ENCODE results near the gene ARHGAP26. TPM values are rescaled to one million over a fixed set of nuclear protein-coding genes. Genes with fewer than 3 reads are reported as not detected.

ARHGAP26 gene
- total RNA-seq, 4 donors from 2014 or later, result 28.2 to 52.3 (median 37.9) TPM

GRCh38 chr5:142842994-142843905 is 73.1 kb downstream of the ARHGAP26 start:
- no peak for DNase-seq
- Histone ChIP-seq H3K4me1 (peaks cover 23 to 39% of the 10 kb centered on the region in 2 donors), H3K4me3 (replicated peaks in 1 of 3) (no peak overlapping the region), H3K36me3 (no peaks in the 10 kb centered on the region), H3K9me3 (no peaks in the 10 kb centered on the region), H3K27me3 (no peaks in the 10 kb centered on the region), H3K27ac (no peak overlapping the region)
- 89 to 91% methylated on average over 6 of the region's 6 CpGs for WGBS, 2 donors
- intact Hi-C loops (cut with DNase I), result no loop called here
- TF ChIP-seq CTCF (IDR thresholded peaks at IDR 0.05) (no peak), POLR2A (IDR thresholded peaks at IDR 0.05) (no peak)

GRCh38 chr5:142844866-142845265 is 74.7 kb downstream of the ARHGAP26 start:
- H3K36me3 ChIP-seq, result no peaks in the 10 kb centered on the region
- DNase-seq, result no peak
- H3K4me3 ChIP-seq (replicated peaks in 1 of 3), result no peak overlapping the region
- H3K27me3 ChIP-seq, result no peaks in the 10 kb centered on the region
- WGBS, 2 donors, result 59 to 69% methylated on average over 7 of the region's 7 CpGs
- H3K4me1 ChIP-seq, result peaks cover 19 to 39% of the 10 kb centered on the region in 2 donors
- no peaks in the 10 kb centered on the region for H3K9me3 ChIP-seq
- H3K27ac ChIP-seq, result peak overlapping the region in 2 of 3 donors; percentile 24 to 56
- intact Hi-C loops (cut with DNase I), result no loop called here
- TF ChIP-seq CTCF (IDR thresholded peaks at IDR 0.05), result no peak
- TF ChIP-seq POLR2A (IDR thresholded peaks at IDR 0.05), result no peak

GRCh38 chr5:142845402-142845921 is 75.3 kb downstream of the ARHGAP26 start:
- peaks cover 19 to 39% of the 10 kb centered on the region in 2 donors for H3K4me1 ChIP-seq
- WGBS, 2 donors, result 53 to 61% methylated on average over 4 of the region's 4 CpGs
- intact Hi-C loops (cut with DNase I), result no loop called here

GRCh38 chr5:142845954-142846398 is 75.8 kb downstream of the ARHGAP26 start:
- DNase-seq, result peak in 1 of 2 donors; percentile 32
- no peaks in the 10 kb centered on the region for H3K27me3 ChIP-seq
- TF ChIP-seq CTCF (IDR thresholded peaks at IDR 0.05) (no peak), POLR2A (IDR thresholded peaks at IDR 0.05) (no peak)
- peak overlapping the region in 2 of 3 donors; percentile 24 to 56 for H3K27ac ChIP-seq
- intact Hi-C loops (cut with DNase I), result no loop called here
- H3K4me1 ChIP-seq, result peaks cover 19 to 38% of the 10 kb centered on the region in 2 donors
- H3K9me3 ChIP-seq, result no peaks in the 10 kb centered on the region
- H3K36me3 ChIP-seq, result no peaks in the 10 kb centered on the region
- H3K4me3 ChIP-seq (replicated peaks in 1 of 3), result no peak overlapping the region
- 58 to 60% methylated on average over 9 of the region's 9 CpGs for WGBS, 2 donors

More at GRCh38 chr5:142845402-142845921, 75.3 kb downstream of the ARHGAP26 start:
- no peaks in the 10 kb centered on the region for H3K36me3 ChIP-seq
- peak overlapping the region; percentile 16 to 56 (median 24) for H3K27ac ChIP-seq
- TF ChIP-seq CTCF (IDR thresholded peaks at IDR 0.05), result no peak
- TF ChIP-seq POLR2A (IDR thresholded peaks at IDR 0.05), result no peak
- H3K9me3 ChIP-seq, result no peaks in the 10 kb centered on the region
- peak; percentile 49 to 51 for DNase-seq
- no peak overlapping the region for H3K4me3 ChIP-seq (replicated peaks in 1 of 3)
- H3K27me3 ChIP-seq, result no peaks in the 10 kb centered on the region

- peak overlapping the region in 2 of 3 donors; percentile 24 to 56 for H3K27ac ChIP-seq
- H3K9me3 ChIP-seq, result no peaks in the 10 kb centered on the region
- no peaks in the 10 kb centered on the region for H3K27me3 ChIP-seq
- no peak for DNase-seq
- H3K4me1 ChIP-seq, result peaks cover 19 to 35% of the 10 kb centered on the region in 2 donors
- intact Hi-C loops (cut with DNase I), result no loop called here
- no peak for TF ChIP-seq POLR2A (IDR thresholded peaks at IDR 0.05)
- TF ChIP-seq CTCF (IDR thresholded peaks at IDR 0.05), result no peak
- H3K4me3 ChIP-seq (replicated peaks in 1 of 3), result no peak overlapping the region
- H3K36me3 ChIP-seq, result no peaks in the 10 kb centered on the region
Measured at GRCh38 chr5:142846406-142846805, 76.2 kb downstream of the ARHGAP26 start.
